Activated T-cell treated with anti-CD3 and anti-CD28 coated beads for 24 hours (primary cell): Measurements from ENCODE around the gene KIF18B.

Source experiments
- DNase-seq: peaks from one replicate; pipeline ENCODE4 v3.0.0-alpha.2; 2020; ENCODE audit warnings: low read depth

Gene KIF18B

GRCh38 chr17:44919411-44919810, 28.2 kb downstream of the KIF18B start:
- DNase-seq, result no peak

GRCh38 chr17:44918006-44918405, 29.6 kb downstream of the KIF18B start:
- DNase-seq, result no peak

GRCh38 chr17:44917456-44917855, 30.1 kb downstream of the KIF18B start:
- DNase-seq, result no peak

DNA sequence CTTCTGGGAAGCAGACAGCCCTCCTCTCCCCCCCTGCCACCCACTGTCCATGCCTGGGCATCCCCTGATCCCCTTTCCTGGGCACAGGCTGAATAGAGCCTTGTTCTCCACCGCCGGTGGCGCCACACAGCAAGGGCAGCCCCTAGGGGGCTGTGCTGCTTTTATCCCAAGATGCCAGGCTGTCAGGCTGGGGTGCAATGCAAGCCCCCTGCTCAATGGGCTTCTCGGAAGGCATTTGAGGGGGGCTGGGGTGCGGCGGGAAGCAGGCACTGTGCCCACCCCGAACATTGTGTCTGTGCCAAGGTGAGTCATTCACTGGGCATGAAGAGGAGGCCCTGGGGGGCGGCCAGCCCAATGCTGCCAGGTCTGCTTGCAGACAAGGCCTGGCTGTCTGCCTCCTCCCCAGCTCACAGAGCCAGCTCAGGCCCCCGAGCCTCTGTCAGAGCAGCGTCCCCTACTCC, 30.8 kb downstream of the KIF18B start:
- DNase-seq, result no peak

DNA sequence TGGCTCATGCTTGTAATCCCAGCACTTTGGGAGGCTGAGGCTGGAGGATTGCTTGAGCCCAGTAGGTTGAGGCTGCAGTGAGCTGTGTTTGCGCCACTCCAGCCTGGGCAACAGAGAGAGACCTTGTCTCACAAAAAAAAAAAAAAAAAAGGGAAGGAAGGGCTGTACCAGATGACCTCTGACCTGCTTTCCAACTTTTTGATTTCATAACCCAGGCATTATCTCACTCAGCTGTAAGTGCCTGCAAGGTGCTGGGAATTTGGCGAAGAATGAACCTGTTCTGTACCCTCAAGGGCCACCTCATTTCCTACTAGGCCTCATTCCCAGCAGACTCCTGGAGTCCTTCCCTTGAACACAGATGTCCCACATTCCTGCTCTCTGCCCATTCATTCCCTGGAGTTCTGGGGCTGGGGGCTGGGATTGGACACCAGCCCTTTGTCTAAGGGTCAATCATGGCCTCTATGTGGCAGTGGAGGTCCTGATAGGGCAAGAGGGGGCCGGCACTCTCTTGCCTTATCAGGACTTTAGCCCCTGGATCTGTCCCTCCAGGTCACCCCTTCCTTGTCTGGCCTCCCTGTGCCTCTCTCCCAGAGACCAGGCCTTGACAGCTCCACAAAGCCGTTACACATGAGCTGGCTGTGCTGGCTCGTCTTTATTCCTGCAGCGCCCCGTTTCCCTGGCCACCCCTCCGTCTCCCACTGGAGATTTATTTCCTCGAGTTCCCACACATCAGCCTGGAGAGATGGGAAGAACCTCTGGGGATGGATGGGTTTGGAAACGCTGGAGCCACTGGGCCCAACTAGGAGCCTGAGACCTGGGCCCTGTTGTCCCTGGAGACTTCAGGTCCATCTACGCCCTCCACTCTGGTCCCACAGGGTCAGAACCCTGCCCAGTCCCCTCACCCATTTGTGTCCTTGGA, 31.5 kb downstream of the KIF18B start:
- no peak for DNase-seq

DNA sequence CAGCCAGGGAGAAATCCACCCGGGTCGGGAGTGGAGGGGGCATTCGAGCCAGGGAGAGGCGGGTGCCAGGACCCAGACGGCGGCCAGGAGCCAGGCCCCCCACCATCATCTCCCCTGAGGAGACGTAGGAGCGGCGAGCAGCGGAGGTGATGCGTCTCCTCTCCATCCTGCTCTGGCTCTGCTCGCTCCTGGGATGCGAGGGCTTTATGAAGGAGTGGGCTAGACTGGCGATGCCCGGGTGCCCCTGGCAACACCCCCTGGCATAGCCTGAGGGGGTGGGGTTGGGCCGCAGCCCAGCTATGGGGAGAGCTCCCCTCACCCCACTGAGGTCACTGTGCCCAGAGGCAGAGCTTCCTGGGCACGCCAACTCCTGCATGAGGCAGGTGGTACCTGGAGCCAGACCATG, 32.2 kb downstream of the KIF18B start, which contains the start of gene GFAP:
Gene GFAP, minus strand, starts transcription at position 180 of the 406 bp plus-strand sequence. Its CDS starts 14 bp downstream, at position 166.
- no peak for DNase-seq

- DNase-seq, result no peak
Measured at GRCh38 chr17:44914698-44915271, 32.8 kb downstream of the KIF18B start.

- no peak for DNase-seq
Measured at GRCh38 chr17:44914148-44914547, 33.4 kb downstream of the KIF18B start.

- no peak for DNase-seq
Measured at GRCh38 chr17:44913676-44914075, 33.9 kb downstream of the KIF18B start.

DNA sequence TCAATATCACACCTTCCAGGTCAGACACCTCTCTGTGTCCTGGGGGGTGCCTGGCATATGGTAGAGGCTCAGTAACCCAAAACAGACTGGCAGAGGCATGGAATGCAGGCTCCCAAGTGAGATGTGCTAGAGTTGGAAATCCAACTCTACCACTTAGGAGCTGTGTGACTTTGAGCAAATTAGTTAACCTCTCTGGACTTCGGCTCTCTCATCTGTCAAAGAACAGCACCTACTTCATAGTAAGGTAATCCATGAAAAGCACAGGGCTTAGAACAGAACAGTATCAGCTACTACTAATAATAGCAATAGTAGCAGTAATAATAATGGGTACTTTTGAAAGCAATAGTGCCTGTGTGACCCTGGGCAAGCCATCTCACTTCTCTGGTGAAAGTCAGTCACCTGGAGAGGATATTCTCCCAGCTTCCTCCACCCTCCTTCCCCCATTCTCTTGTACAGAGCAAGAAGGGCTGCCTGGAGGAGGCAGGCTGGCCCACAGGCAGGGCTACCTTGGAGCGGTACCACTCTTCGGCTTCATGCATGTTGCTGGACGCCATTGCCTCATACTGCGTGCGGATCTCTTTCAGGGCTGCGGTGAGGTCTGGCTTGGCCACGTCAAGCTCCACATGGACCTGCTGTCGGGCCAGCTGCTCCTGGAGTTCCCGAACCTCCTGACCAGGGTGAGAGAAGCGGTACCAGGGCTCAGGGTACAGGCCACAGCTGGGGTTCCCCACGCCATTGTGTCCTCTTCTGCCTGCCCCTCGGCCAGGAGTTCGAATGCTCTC, 34.6 kb downstream of the KIF18B start:
- DNase-seq, result no peak

DNA sequence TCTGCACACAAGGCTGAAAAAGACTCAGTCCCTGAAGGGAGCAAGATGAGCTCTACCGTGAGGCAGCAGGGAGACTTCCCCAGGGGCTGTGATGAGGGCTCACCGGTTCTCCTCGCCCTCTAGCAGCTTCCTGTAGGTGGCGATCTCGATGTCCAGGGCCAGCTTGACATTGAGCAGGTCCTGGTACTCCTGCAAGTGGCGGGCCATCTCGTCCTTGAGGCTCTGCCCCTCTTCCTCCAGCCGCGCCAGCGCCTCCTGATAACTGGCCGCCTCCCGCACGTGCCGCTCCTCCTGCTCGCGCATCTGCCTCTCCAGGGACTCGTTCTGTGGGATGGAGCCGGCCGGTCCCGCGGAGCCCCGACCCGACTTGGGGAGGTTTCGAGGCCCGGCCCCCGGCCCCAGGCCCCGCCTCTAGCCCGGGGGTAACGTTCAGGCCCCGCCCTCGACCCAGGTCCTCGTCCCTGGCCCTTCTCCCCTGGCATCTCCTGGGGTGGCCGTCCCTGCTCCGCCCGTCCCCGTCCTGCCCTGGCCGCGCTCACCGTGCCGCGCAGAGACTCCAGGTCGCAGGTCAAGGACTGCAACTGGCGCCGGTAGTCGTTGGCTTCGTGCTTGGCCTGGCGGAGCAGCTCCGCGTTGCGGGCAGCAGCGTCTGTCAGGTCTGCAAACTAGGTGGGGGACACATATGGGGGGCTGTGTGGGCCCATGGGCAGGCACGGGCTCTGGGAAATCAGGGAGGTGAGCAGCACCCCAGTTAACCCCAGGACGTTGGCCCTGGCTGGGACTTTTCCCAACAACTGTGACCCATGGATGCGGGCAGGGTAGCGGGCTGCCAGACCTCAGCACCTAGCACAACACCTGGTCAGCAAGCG, 36.2 kb downstream of the KIF18B start:
- DNase-seq, result peak; percentile 29

DNA sequence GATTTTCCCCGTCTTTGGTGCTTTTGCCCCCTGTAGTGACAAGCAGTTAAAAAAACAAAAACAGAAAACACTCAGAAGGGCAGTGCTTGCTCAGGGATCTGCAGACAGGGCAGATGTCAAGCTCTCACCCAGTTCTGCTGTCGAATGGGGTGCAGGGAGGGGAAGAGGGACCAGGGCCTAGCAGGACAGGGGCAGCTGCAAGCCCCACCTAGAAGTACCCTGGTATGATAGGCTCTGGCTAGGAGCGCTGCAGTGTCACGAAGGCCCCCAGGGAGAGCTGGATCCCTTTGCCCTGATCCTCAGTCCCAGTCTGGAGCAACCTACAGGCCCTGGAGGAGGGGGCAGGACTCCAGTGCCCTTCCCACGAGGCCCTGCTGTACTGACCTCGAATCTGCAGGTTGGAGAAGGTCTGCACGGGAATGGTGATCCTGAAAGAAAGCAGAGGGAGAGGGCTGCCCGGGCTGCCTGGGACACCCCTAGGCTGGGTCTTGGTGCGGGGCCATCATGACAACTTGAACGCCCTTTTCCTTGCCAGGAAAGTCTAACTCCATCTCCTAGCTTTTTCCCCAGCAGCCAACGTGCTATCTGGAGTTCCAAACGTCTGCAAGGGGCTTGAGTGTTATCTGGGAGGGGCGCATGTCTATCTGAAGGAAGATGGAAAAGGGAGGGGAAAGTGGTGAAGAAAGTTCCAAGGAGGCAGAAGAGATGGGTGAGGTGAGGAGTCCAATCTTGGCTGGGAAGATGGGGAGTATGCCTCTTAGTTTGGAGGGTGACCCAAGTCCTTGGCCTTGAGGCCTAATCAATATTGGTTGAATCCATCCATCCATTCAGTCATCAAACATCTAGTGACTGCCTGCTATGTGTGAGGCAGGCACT, 37.1 kb downstream of the KIF18B start:
- DNase-seq, result no peak

DNA sequence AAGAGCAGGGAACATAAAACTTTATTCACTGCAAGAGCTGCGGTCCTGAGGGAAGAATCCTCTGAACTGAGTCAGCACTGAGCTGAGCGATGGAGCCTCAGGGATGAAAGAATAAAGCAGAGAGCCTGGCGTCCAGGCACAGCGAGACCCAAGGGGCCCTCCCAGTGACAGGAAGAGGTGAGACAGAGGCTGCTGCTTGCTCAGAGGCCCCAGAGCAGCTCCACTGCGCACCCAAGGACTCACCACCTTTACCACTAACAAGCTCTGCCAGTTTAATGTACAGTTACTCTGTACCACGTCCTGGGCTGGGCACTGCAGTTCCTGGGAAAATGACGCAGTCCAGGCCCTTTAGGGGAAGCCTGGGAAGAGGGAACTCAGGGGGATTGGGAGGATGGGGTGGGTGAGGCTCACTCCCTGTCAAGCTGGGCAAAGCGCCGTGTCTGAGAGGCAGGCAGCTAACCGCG, 37.9 kb downstream of the KIF18B start:
- DNase-seq, result no peak

DNA sequence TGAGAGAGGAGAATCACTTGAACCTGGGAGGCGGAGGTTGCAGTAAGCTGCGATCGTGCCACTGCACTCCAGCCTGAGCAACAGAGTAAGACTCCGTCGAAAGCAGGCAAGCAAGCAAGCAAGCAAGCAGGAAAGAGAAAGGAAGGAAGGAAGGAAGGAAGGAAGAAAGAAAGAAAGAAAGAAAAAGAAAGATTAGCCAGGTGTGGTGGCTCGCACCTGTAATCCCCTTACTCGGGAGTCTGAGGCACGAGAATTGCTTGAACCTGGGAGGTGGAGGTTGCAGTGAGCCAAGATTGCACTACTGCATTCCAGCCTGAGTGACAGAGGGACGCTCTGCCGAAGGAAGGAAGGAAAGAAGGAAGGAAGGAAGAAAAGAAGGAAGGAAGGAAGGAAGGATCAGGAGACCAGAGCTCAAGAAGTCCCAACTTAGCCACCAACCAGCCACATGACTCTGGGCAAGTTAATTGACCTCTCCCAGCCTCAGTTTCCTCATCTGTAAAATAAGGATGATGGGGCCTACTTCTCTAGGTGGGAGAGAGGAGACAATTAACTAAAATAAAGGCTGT, 38.7 kb downstream of the KIF18B start:
- DNase-seq, result no peak

DNA sequence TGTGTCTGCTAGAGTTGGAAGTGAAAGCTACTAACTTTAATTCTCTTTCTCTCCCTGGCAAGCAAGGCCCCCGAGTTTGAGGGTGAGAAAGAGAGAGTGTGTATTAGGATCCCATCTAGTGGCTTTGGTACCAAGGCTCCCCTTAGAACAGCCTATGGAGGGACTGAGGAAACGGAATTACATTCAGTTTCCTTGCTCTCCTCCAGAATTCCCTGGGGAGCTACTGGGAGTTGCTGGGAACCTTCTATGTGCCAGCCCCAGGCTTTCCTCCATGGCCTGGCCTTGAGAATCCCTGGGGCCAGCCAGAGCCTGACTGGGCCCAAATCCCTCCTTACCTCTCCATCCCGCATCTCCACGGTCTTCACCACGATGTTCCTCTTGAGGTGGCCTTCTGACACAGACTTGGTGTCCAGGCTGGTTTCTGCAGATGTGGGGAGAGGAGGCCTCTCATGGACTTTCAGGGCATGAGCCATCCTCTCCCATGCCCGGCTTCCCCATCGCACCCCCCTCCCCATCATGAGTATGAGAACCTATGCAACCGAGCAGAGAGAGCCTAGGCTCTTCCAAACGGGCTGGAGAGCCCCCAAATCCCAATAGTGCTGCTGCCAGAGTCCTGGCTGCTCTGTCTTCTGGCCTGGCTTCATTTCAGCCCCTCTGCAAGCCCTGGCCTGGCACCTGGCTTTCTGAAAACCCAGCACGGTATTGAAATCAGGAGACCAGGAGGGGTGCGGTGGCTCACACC, 39.7 kb downstream of the KIF18B start:
- no peak for DNase-seq

GRCh38 chr17:44906763-44907728, 40.5 kb downstream of the KIF18B start:
- DNase-seq, result no peak

DNA sequence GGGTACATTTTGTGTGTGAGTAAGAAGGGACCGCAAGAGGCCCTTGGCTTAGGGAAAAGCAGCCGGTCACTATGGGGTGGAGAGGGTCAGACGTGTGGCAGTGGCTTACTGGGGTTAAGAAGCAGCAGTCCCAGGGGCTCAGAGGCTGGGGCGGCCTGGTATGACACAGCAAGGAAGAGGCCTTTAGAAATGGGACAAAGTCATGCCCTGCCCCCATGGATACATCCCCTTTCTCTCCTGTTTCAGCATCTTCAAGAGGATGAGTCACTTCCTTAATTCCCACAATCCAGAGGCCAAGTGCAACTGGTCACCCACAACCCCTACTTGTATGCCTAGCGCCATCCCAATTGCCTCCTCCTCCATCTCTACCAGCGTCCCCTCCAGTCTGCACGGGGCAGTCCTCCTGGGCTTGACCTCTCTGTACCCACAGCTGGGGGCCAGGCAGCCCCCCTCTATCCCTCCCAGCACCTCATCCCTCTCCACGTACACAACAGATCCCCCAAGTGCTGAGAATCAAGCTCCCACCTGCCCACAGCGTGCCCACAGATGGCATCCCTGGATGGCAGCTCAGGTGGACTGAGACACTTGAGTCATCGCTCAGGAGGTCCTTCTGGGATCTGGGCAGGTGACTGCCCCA, 41.4 kb downstream of the KIF18B start:
- no peak for DNase-seq
